Gastroesophageal sphincter (tissue), 3 donors: ENCODE measurements around the gene PRR20G.

Experiments used
- EP300 ChIP-seq: sonication (generic); formaldehyde crosslinking; IDR thresholded peaks from one replicate; pipeline ENCODE4 v1.6.1; 2017; ENCODE audit warnings: antibody characterized with exemption, mild to moderate bottlenecking
- POLR2A ChIP-seq, 2 donors: fragments of 450-650 bp; IDR thresholded peaks; one replicate each; pipeline ENCODE4 v1.6.1; 2017; ENCODE audit warnings: antibody characterized with exemption in 2 of 2, mild to moderate bottlenecking in 2 of 2, moderate library complexity in 1 of 2
- POLR2AphosphoS5 ChIP-seq: sonication (generic); formaldehyde crosslinking; IDR thresholded peaks from one replicate; pipeline ENCODE4 v1.6.1; 2017; ENCODE audit warnings: antibody characterized with exemption
- TF ChIP-seq, protein P1 (sequence below), 4 experiments: fragments of 200-600 bp in 2 of 4; fragments of 450-650 bp in 2 of 4; sonication (generic) in 1 of 4; IDR thresholded peaks; one replicate each; pipeline ENCODE4 v1.5.1; 2017 to 2019; ENCODE audit warnings: antibody characterized with exemption in 4 of 4, mild to moderate bottlenecking in 2 of 4, moderate library complexity in 2 of 4

- TF ChIP-seq, protein P1, sequence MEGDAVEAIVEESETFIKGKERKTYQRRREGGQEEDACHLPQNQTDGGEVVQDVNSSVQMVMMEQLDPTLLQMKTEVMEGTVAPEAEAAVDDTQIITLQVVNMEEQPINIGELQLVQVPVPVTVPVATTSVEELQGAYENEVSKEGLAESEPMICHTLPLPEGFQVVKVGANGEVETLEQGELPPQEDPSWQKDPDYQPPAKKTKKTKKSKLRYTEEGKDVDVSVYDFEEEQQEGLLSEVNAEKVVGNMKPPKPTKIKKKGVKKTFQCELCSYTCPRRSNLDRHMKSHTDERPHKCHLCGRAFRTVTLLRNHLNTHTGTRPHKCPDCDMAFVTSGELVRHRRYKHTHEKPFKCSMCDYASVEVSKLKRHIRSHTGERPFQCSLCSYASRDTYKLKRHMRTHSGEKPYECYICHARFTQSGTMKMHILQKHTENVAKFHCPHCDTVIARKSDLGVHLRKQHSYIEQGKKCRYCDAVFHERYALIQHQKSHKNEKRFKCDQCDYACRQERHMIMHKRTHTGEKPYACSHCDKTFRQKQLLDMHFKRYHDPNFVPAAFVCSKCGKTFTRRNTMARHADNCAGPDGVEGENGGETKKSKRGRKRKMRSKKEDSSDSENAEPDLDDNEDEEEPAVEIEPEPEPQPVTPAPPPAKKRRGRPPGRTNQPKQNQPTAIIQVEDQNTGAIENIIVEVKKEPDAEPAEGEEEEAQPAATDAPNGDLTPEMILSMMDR (IDR thresholded peaks at IDR 0.05) = no peak
- no peak for TF ChIP-seq POLR2AphosphoS5
- no peak for TF ChIP-seq EP300
- no peak for TF ChIP-seq POLR2A (IDR thresholded peaks at IDR 0.05)
Observed at GRCh38 chr3:127254730-127255129, 33.1 kb downstream of the PRR20G start.
